Ascending aorta (tissue), 2 donors: ENCODE measurements around the gene ZNF891. TPM values are rescaled to one million over a fixed set of nuclear protein-coding genes. Genes with fewer than 3 reads are reported as not detected.
A peak's percentile ranks its signal among the peaks of the same experiment; 100 is the strongest.

Experiments used
- DNase-seq, 2 donors: peaks; one replicate each; pipeline ENCODE4 v3.0.0-alpha.2; 2019; ENCODE audit warnings: low spot score in 2 of 2
- H3K27ac ChIP-seq, 2 donors: fragments of 200-600 bp; sonication (generic); one replicate each; pipeline ENCODE4 v1.5.1; 2016 to 2017; ENCODE audit warnings: mild to moderate bottlenecking in 1 of 2
- H3K27me3 ChIP-seq: fragments of 200-600 bp; sonication (generic); one replicate; pipeline ENCODE4 v1.5.1; 2017
- H3K36me3 ChIP-seq, 2 donors: fragments of 200-600 bp; sonication (generic); one replicate each; pipeline ENCODE4 v1.5.1; 2016
- H3K4me1 ChIP-seq, 2 donors: fragments of 200-600 bp; sonication (generic); one replicate each; pipeline ENCODE4 v1.5.1; 2016 to 2017; ENCODE audit warnings: mild to moderate bottlenecking in 1 of 2
- H3K4me3 ChIP-seq, 2 donors: fragments of 200-600 bp; sonication (generic); one replicate each; pipeline ENCODE4 v1.5.1; 2016 to 2017; ENCODE audit warnings: mild to moderate bottlenecking in 1 of 2
- H3K9me3 ChIP-seq, 2 donors: fragments of 200-600 bp; sonication (generic); one replicate each; pipeline ENCODE4 v1.5.1; 2016
- intact Hi-C: fragments of 100-400 bp; cut with DNase I; formaldehyde crosslinking; loops from one replicate; pipeline ENCODE4 v1.15.1; 2023
- total RNA-seq: library from RNA; depleted of rRNA; stranded (reverse); fragments of >200 nt; gene quantifications from one replicate; pipeline ENCODE4 v1.1.0, GENCODE V29; 2016
- TF ChIP-seq, protein P1 (sequence below), 3 experiments: fragments of 200-600 bp in 2 of 3; fragments of 450-650 bp in 1 of 3; sonication (generic) in 2 of 3; IDR thresholded peaks; one replicate each; pipeline ENCODE4 v1.5.1; 2016 to 2019; ENCODE audit warnings: antibody characterized with exemption in 3 of 3, mild to moderate bottlenecking in 1 of 3, moderate library complexity in 1 of 3

ZNF891 gene
- 2.0 TPM for total RNA-seq

DNA sequence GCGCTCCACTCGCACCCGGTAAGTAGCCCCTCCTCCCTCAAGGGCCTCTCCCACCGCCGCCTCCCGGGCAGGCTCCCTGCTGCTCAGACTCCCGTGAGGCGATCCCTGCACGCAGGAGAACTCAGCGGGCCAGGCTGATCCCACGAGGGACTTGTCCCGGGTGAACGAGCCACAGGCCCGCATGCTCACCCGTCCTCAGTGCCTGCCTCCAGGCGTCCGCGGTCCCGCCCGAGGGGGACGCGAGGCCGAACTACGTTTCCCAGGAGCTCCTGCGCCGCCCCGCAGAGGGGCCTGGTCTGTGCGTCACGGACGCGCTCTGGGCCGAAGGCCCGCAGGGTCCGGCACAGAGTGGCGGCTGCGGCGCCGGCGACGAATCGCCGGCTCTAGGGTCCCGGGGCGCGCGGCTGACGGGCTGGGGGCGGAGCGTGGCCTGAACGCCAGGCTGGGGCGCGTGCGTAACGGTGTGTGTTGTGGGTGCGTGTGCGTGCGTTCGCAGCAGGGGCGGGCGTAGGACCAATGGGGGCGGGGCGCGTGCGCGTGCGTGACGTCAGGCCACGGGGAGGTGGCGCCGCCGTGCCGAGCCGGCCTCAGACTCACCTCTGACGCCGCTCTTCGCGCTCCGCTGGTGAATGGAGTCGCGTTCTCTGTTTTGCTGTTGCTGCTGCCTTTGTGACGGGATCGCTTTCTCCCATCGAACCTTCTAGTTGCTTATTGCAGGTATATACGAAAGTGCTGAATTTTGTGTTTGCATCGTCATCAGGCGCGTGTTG, at the start of gene ZNF891, which contains the start of gene ZNF10:
Gene ZNF891 (minus strand): TSS at position 237 of the 770 bp plus-strand sequence. CDS start 8,356 bp downstream, outside the sequence.
Gene ZNF10 (plus strand): TSS at position 590 of the 770 bp plus-strand sequence. CDS start 13,866 bp downstream, outside the sequence.
- peaks cover 0 to 7% of the 10 kb centered on the region in 2 donors for H3K4me1 ChIP-seq
- H3K4me3 ChIP-seq, result peak within 1 kb of the TSS; percentile 90 to 94
- peaks cover 57 to 81% of the 10 kb centered on the region in 2 donors for H3K9me3 ChIP-seq
- peak within 1 kb of the TSS; percentile 89 to 93 for H3K27ac ChIP-seq
- H3K27me3 ChIP-seq, result no peaks in the 10 kb centered on the region
- peaks cover 26 to 57% of the 10 kb centered on the region in 2 donors for H3K36me3 ChIP-seq
- TF ChIP-seq, protein P1, sequence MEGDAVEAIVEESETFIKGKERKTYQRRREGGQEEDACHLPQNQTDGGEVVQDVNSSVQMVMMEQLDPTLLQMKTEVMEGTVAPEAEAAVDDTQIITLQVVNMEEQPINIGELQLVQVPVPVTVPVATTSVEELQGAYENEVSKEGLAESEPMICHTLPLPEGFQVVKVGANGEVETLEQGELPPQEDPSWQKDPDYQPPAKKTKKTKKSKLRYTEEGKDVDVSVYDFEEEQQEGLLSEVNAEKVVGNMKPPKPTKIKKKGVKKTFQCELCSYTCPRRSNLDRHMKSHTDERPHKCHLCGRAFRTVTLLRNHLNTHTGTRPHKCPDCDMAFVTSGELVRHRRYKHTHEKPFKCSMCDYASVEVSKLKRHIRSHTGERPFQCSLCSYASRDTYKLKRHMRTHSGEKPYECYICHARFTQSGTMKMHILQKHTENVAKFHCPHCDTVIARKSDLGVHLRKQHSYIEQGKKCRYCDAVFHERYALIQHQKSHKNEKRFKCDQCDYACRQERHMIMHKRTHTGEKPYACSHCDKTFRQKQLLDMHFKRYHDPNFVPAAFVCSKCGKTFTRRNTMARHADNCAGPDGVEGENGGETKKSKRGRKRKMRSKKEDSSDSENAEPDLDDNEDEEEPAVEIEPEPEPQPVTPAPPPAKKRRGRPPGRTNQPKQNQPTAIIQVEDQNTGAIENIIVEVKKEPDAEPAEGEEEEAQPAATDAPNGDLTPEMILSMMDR (IDR thresholded peaks at IDR 0.05), result peak in 1 of 3 experiments; percentile 3
- intact Hi-C loops, result loop anchor here (1.0 to 2.0 kb wide), 6 partner anchors 50 to 301 kb away; partner anchors contain the start of genes GOLGA3, ZNF140, ZNF26 and ZNF268
- peak; percentile 78 to 97 for DNase-seq

DNA sequence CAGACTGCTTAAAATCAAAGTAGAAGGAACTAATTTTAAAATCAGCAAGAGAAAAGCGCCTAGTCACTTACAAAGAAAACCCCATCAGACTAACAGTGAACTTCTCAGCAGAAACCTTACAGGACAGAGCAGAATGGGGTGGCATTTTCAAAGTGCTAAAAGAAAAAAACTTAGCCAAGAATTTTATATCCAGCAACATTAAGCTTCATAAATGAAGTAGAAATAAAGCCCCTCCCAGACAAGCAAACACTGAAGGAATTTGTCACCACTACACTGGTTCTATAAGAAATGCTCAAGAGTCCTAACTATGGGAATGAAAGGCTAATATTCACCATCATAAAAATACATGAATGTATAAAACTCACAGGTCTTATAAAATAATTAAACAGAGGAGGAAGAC, 44.8 kb upstream of the ZNF891 start:
- no peaks in the 10 kb centered on the region for H3K4me1 ChIP-seq
- no peak overlapping the region for H3K27ac ChIP-seq
- no peaks in the 10 kb centered on the region for H3K27me3 ChIP-seq
- TF ChIP-seq, protein P1 (IDR thresholded peaks at IDR 0.05), result no peak
- H3K36me3 ChIP-seq, result no peaks in the 10 kb centered on the region
- DNase-seq, result no peak
- peaks cover 17 to 57% of the 10 kb centered on the region in 2 donors for H3K9me3 ChIP-seq
- no peak overlapping the region for H3K4me3 ChIP-seq
- intact Hi-C loops, result no loop called here

DNA sequence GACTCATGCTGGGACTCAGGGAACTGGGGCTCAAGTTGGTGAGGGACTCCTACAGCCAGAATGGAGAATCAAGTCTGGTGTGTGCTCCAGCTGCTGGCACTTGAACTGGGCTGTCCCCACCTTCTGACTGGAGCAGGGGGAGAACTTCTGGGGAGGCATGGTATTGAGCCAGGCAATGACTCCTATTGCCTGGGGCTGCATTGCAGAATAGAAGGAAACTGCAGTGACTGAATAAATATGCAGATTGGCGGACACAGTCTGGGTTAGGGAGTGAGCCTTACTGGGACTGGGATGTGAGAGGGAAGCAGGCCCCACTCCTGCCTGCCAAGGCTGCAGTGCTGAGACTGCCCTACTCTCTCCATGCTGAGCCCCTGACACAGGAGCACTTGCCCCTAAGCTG, 42.4 kb upstream of the ZNF891 start:
- Histone ChIP-seq H3K4me3 (no peak overlapping the region), H3K27me3 (no peaks in the 10 kb centered on the region), H3K27ac (no peak overlapping the region), H3K9me3 (peaks cover 23 to 50% of the 10 kb centered on the region in 2 donors), H3K4me1 (no peaks in the 10 kb centered on the region), H3K36me3 (no peaks in the 10 kb centered on the region)
- no peak for DNase-seq
- TF ChIP-seq, protein P1 (IDR thresholded peaks at IDR 0.05), result no peak
- intact Hi-C loops, result no loop called here

DNA sequence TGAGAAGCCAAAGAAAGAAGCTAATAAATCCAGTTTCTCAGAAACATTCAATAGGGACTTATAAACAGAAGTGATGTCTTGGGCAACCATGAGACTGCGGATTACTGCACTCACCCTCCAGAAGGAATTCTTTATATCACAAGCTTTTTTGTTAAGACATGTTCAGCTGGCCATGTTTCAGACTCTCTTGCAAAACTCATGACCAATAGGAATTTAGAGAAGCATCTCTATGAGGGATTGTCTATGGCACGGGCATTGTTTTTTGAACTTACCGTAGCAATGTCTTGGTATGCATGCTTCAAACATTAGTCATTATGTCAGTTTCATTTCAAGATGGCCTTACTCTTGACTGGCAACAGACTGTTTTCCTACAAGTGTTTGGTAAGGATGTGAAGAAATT, 35.7 kb upstream of the ZNF891 start:
- intact Hi-C loops, result no loop called here
- Histone ChIP-seq H3K4me3 (no peak overlapping the region), H3K4me1 (no peaks in the 10 kb centered on the region), H3K9me3 (peaks cover 51 to 83% of the 10 kb centered on the region in 2 donors), H3K27me3 (no peaks in the 10 kb centered on the region), H3K36me3 (no peaks in the 10 kb centered on the region), H3K27ac (no peak overlapping the region)
- no peak for DNase-seq
- TF ChIP-seq, protein P1 (IDR thresholded peaks at IDR 0.05), result no peak

DNA sequence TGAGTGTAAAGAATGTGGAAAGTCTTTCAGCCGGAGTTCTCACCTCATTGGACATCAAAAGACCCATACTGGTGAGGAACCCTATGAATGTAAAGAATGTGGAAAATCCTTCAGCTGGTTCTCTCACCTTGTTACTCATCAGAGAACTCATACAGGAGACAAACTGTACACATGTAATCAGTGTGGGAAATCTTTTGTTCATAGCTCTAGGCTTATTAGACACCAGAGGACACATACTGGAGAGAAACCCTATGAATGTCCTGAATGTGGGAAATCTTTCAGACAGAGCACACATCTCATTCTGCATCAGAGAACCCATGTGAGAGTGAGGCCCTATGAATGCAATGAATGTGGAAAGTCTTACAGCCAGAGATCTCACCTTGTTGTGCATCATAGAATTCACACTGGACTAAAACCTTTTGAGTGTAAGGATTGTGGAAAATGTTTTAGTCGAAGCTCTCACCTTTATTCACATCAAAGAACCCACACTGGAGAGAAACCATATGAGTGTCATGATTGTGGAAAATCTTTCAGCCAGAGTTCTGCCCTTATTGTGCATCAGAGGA, 26.1 kb upstream of the ZNF891 start:
- Histone ChIP-seq H3K36me3 (peaks cover 69 to 78% of the 10 kb centered on the region in 2 donors), H3K4me3 (no peak overlapping the region), H3K27ac (no peak overlapping the region), H3K9me3 (peaks cover 97 to 100% of the 10 kb centered on the region in 2 donors), H3K4me1 (no peaks in the 10 kb centered on the region), H3K27me3 (no peaks in the 10 kb centered on the region)
- TF ChIP-seq, protein P1 (IDR thresholded peaks at IDR 0.05), result no peak
- intact Hi-C loops, result no loop called here
- DNase-seq, result no peak
